HG02884 (cell line): ENCODE data around the gene GRAMD2A.

Experiments used
- ATAC-seq: cut with Tn5 transposase; IDR thresholded peaks from one replicate; pipeline ENCODE4 v1.9.1; 2021; ENCODE audit warnings: mild to moderate bottlenecking, moderate library complexity; ENCODE audit not compliant: unreplicated experiment

GRAMD2A gene

DNA sequence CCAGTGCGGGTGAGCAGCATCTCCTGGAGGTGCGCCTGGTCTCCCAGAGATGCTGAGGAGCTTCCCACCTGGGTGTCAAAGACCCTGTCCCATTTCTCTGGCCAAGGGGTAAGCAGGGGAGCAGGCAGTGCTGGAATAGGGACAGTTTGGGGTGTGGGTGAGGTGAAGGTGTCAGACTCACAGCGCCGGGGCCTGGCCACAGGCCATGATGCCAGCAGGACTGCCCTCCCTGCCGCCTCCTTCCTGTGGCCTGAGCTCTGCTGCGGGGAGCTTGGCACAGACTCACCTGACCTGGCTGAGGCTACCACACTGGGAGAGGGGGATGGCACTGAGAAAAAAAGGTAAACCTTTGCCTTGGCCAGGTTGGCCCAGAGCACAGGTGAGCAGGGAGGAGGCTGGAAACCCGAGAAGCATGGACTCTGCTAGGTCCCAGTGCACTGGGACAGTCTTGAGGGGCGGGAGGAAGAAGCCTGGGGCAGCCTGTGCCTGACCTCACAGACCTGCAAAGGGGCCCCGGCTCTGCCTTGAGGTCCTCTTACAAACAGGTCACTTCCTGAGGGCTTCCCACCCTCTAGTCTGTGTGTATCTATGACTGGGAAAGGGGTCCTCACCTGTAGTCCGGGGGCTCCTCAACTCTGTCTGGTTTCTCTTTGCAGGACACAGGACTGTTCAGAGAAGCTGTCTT lies 28.2 kb downstream of the GRAMD2A start:
- ATAC-seq, result no peak

DNA sequence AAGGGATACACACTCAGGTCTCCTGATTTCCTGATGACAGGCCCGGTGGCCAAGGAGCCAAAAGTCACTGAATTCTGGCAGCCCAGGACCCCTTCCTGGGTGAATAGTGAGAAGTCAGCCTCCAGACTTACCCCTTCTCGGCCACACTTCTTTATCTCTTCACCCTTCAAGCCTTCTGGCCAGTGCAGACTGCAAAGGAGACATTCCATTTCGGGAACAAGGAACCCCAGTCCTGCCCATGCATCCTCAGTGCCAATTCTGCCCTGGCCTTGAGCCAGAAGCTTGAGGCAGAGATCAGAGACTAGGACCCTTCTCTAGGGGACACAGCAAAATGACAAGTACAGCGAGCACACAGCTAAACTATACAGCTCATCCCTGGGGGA lies 28.8 kb downstream of the GRAMD2A start:
- no peak for ATAC-seq

DNA sequence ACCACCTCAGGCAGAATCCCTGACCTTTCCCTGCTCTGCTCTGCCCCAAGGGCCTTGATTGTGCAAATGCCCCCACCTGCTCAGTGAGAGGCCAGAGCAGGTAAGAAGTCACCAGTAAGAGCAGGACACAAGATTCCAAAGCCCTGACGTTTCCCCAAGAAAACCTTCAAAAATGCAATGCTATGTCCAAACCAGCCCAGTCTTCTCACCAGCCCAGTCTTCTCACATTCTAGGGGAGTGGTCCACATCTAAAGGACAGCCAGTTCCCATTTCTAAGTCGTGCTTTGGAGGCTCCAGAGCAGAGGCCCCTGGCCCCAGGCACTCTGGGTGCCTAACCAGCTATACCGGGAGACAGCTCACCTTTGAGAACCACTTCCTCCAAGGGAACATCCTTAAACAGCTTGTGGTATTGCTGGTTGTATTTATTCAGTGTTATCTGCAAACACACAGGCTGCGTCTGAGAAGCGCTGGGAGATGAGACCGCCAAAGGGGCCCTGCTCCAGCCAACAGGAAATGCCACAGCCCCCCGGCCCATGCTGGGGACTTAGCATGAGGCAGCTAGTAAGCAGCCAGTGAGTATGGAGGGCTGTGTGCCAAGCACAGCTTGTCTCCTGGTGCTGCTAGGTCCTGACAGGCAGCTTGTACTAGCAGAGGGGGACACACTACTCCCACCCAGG lies 29.3 kb downstream of the GRAMD2A start:
- ATAC-seq, result no peak

DNA sequence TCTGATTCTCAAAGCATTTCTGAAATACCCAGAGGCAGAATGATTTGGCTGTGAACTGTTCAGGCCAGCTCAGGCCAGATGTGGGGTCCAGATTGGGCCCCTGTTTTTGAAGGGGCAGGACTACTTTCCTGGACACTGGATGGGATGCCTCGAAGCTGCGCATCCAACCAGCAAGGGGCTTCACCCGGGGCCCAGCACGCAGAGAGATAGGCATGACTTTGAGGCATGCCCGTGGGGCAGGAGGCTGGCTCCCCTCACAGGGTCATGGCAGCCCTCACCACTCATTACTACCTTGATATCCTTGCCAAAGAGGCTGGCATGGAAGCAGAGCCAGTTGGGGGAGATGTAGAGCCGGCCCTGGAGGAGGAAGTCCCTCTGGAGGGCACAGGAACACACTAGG lies 30.1 kb downstream of the GRAMD2A start:
- no peak for ATAC-seq

DNA sequence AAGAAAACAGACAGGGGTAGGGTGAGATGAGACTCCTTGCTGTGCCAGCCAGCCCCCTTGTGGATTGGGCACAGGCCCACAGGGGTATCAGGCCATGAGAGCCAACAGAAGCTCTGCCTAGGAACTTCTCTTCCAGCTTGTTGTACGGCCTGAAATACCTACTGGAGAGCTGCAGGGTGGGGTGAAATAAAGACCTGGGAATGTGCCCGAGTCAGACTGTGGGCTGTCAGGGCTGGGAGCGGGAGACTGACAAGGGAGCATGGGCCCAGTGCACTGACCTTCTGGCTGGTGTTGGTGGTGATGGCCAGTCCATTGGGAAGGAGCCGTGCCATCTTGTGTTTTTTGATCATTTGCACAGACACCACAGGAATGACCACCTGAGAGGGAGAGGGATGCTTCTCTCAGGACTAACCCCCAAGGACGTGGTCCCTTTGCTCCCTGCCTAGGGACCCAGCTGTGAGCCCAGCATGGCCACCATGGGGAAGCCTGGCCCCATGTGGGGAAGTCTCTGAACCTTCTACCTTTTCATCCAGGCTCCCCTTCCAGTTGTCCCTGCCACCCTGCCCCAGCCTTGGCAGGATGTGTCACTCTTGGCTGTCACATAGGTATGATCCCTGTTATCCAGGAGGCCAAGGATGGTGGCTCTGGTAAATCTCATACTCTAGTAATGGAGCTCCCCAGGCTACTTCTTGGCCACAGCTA lies 30.7 kb downstream of the GRAMD2A start:
- no peak for ATAC-seq

DNA sequence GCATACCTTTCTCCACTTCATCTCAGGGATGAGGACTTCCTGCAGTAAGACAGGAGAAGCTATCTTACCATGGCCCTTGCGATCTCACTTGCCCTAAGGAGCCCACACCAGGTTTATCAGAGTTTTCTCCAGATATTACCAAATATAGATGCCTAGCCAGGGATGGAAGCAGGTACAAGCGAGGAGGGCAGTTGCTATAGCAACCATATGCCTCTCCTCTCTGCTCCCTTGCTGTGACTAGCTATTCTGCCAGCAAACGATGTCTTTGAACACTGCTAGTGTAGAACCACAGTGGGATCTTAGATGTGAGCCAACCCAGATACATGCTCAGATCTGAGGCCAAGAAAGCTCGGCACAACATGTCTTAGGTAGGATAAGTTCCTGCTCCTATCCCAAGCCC lies 33.9 kb downstream of the GRAMD2A start:
- no peak for ATAC-seq

DNA sequence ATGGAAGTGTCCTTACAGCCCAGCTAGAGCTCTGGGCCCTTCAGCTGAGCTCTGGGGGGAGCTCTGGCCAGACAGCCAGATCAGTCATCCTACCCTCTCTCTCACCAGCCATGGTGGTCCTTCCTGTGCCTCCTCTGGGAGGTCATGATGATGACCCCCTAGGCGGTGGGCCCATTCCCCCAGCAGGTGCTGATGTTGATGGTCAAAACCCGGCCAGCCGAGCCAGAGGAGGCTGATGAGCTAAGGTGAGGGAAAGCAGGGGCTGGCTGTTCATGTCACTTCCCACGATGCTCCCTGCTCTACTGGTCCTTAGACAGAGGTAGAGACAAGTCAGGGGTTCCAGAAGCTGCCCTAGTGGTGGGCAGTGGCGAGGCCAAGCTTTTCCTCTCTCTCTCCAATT lies 35.0 kb downstream of the GRAMD2A start:
- ATAC-seq, result no peak

DNA sequence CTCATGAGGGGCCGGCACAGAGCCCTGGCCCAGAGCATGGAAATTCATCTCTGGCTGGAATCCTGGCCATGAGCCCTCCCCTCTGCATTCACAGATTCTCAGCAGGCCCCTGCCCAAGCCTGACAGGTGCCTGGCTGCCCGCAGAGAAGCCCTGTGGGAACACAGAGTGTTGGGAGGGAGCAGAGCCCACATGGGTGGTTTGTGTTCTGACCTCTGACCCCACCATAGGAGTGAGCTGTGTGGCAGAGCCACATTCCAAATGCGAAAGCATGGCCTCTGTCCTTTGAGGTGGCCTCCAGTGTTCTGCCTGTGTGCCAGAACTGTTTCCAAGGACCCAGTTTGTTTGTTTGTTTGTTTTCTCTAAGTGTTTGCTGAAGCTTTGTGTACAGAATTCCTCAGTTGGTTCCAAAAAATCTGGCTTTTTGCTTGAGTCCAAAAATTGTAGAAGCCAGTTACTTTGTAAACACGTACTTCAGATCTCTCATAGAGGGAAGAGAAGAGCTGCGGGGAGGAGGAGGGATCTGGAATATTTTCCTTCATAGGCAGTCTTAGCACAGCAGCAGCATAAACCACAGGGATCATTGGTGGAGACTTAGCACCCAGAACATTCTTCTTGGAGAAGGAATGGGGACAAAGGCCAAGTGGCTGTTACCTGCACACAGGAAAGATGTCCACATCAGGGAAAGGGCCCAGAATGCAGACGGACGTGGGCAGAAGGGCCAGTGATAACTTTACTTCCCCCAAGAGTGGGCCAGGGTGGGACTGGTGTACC lies 36.0 kb downstream of the GRAMD2A start:
- no peak for ATAC-seq

DNA sequence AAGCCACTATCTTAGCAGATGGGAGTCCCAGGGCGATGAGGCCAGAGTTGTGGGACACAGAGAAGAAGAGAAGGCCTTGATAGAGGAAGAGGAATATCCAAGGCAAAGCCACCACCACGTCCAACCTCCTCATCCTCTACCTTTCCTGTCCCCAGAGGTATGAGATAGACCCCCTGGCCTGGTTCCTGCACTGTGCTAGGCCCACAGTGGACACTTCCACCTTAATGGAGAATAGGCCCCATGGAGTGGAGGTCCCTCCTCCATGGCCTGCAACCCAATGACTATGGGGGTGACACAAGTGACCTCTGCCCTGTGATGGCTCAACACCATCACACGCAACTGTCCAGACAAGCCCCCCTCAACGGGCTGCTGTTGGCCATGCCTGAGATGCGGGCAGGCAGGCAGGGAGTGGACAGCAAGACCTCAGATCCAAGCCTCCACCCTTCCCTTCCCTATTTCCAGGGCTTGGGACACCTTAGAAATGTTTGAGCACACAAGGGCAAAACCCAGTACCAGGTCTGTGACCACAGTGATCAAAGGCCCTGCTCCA lies 36.8 kb downstream of the GRAMD2A start:
- no peak for ATAC-seq

DNA sequence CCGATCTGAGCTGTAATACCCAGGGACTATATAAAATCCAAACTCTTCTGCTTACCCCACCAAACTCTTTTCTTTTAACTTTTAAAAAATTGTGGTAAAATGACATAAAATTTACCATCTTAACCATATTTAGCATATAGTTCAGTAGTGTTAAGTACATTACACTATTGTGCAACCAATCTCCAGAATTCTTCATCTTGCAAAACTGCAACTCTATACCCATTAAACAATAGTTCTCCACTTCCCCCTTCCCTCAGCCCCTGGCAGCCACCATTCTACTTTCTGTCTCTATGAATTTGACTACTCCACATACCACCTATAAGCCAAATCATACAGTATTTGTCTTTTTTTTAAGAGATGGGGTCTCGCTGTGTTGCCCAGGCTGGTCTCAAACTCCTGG lies 40.7 kb downstream of the GRAMD2A start:
- no peak for ATAC-seq

DNA sequence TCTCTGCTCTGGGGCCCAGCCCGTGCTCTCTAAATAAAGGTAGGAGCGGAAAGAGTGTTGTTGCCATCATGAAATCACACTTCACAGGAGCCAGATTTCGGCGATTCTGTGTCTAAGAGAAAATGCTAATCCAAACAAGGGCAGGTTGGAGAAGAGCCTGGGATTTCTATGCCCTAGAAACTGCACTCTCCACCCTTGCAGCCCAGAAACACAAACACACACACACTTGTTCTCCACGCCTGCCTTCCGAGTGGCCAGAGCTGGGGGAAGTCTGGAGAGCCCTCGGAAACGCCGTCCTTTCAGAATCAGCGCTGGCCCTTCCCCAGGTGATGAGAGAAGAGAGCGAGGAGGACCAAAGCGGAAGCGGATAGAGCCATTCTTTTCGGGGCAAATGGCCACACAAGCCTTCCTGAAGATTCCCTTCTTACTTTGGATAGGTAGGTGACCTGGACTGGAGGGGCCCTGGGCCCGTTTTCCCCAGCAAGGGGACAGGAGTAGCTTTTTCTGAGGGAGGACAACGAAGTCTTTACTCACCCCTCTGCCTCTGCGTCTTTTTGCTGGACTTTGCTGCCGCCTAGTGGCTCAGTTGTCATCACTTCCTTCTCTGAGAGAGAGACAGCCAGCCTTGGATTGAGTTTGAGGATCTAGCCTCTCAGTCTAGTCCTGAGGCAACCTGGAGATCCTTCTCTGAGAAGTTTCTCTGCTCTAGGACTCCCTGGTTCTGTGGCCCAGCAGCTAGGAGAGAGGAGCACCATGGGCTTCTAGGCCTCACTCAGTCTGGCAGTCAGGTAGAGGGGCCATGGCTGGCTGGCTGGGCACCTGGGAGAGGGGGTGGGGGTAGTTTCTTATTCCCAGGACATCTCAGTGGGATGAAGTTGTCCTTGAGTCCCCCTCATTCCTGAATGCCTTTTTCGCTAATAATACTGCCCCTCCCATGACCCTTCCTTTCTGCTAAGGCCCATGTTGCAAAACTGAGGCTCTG lies 41.7 kb downstream of the GRAMD2A start:
- ATAC-seq, result no peak

DNA sequence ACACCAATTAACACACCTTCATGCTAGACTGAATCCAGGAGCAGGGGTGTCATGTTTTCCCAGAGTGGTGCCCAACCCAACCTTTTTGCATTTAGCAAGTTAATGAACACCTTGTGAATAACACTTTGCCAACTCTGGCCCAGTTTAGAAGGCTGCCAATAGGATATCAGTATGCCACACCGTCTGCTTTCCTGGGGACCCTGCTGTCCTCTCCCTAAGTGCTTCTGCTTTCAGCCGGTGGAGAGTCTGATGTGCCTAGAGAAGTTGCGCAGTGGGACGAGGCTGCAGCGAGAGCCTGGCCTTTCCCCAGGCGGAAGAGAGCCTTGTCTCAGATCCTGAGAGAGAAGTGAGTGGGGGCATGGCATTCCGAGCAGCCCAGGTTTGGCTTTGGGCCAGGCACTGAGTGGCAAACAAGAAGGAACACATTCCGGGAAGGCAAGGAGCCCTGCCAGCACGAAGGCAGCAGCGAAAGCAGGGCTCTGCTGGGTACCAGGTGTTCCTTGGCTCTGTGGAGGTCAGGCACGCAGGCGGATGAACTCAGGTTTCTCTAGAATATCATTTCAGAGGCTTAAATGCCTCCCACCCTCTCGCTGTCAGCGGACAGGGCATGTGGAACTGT lies 42.5 kb downstream of the GRAMD2A start:
- ATAC-seq, result no peak

DNA sequence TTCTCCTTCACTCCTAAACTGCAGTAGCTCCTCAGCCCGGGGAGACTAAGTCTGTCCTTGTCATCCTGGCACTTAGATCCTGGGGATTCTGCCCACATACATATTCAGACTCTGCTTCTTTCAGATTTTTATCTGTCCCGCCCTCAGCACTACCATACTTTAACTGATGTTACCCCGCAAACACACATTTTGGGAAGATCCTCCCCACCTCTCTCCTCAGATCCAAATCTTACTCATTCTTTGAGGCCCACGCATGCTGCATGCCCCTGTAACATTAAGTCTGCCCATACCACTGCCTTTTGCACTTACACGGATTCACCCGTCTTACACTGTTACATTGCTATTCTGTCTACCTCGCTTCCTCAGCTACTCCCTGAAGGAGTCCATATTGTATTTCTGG lies 43.3 kb downstream of the GRAMD2A start:
- ATAC-seq, result no peak

DNA sequence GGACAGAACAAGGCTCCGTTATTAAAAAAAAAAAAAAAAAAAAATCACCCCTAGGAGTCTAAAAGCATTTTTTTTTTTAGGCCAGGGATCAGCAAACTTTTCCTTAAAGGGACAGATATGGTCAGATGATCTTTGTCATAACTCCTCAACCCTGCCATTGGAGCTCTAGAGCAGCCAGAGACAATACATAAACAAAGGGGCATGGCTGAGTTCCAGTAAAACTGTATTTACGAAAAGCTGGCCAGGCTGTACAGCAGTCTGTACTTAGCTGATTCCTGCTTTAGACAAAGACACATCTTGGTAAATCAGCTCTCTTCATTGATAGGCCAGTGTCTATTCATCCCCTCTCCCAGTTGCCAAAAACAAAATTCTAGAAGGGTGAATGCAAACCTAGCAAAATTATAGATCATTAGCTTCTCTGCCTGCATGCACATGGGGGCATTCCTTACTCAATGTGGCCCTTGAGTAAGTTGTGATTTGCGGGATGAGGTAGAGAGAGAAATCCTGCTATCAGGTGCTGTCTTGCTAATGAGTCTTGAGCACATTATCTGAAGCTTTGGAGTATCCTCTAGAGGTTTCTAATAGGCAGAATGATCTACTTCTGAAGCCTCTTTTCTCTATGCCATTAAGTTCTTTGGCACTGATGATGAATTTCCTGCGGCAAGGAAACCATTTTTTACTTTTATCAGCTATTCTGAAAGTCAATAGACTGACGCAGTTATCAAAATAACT lies 44.2 kb downstream of the GRAMD2A start:
- ATAC-seq, result no peak

DNA sequence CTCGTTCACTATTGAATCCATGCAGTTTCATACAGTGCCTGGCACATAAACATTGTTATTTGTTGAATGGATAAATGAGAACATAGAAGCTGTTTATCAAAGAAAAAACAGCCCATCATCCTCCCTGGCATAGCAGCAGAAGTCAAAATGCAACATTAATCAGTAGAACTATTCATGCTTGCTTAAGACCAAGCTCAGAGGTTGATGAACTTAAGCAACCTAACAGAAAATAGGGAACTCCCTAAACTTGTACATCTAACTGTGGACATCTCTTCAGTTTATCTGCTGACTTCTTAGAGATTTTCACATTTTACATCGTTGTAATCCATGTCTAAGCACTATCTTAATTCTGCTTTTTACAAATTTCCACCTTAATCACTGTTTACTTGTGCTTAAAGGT lies 50.2 kb downstream of the GRAMD2A start:
- no peak for ATAC-seq

DNA sequence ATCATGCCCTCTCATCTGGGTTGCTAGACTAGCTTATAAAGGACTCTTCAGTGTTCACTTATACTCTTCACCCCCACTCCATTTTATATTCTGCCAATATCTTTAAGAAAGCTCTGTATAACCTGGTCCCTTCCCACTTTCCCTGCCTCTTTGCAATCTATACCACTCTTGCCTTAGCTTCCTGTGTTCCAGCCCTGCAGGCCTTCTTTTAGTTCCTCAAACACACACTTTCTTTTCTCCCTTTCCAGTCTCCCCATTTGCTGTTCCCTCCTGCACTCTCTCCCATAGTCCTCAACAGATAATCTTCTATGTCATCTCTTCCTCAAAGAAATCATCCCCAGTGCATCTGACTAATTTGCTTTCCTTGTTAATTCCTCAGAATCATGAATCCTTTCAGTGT lies 50.7 kb downstream of the GRAMD2A start:
- ATAC-seq, result no peak

DNA sequence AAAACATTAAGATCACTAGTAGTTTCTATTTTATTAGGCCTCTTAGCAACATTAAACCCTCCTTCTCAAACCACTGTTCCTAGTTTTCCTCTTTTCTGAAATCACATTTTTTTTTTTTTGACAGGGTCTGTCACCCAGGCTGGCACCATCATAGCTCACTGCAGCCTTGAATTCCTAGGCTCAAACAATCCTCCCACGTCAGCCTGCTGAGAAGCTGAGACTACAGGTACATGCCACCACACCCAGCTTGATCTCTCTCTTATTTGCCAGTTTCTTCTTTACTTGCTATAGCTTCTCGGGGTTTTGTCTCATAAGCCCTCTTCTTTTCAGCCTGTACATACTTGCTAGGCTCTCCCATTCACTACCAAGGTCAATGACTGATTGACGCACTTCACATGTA lies 51.4 kb downstream of the GRAMD2A start:
- no peak for ATAC-seq

DNA sequence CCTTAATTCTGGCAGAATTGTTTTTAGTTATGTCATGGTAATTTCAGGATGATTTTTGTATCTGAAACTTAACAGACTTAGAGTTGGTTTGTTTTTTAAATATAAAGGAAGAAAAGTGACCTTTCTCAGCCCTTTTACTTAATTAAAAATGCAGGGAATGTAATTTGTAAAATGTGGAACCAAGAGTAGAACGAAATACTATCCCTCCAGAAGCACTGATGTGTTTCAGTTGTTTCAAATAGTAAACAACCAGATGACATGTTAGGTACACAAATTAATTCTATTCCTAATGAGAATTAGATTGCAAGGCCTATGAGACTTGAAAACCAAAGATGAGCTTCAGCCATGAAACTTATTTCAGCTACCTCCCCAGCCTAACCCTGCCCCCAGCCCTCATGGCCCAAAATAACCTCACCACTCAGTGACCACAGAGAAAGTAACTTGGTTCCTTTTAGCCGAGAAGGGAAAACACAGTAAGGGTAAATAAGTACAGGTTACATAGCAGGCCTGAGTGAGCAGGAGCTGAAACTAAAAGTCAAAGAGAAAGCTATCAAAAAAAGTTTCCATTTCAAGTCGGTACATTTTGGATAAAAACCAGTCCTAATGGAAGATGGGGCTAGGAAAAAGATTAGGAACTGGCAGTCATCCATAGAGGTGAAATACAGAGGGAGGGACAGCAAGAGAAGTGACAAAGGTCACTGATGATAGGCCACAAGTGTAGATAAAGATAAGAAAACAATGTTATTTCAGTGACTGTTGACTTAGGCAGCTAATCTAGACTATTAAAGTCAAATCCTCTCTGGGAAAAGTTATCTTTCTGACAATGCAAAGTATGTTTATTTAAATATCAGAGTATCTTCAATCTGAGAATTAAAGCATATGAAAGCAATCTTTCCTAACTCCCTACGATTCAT lies 56.2 kb downstream of the GRAMD2A start:
- peak; percentile 100 for ATAC-seq
